Esophagus squamous epithelium (tissue), 5 donors: ENCODE measurements around the gene GLP1R. TPM values are rescaled to one million over a fixed set of nuclear protein-coding genes. Genes with fewer than 3 reads are reported as not detected.

Source experiments
- DNase-seq: peaks from one replicate; lab custom pipeline; 2025; lab: John Stamatoyannopoulos, UW
- H3K27ac ChIP-seq, 4 donors: fragments of 200-600 bp; sonication (generic); one replicate each; pipeline ENCODE4 v1.5.1; 2016 to 2019; ENCODE audit warnings: mild to moderate bottlenecking in 1 of 4
- H3K27me3 ChIP-seq, 4 donors: fragments of 200-600 bp; sonication (generic); 1 replicate in 3 of 4; 2 replicates in 1 of 4; pipeline versions ENCODE4 v1.5.1 to v1.6.0; 2017 to 2021; ENCODE audit warnings: antibody characterized with exemption in 1 of 4
- H3K36me3 ChIP-seq, 3 donors: fragments of 200-600 bp; sonication (generic); one replicate each; pipeline ENCODE4 v1.5.1; 2016 to 2019
- H3K4me1 ChIP-seq, 3 donors: fragments of 200-600 bp; sonication (generic); one replicate each; pipeline ENCODE4 v1.5.1; 2017 to 2019
- H3K4me3 ChIP-seq, 4 donors: fragments of 200-600 bp; sonication (generic); 1 replicate in 3 of 4; 2 replicates in 1 of 4; pipeline ENCODE4 v1.5.1; 2016 to 2019; ENCODE audit warnings: mild to moderate bottlenecking in 2 of 4, moderate library complexity in 1 of 4
- H3K9me3 ChIP-seq, 3 donors: fragments of 200-600 bp; sonication (generic); one replicate each; pipeline ENCODE4 v1.5.1; 2016 to 2019
- POLR2A ChIP-seq, 4 donors: fragments of 450-650 bp; IDR thresholded peaks; one replicate each; pipeline ENCODE4 v1.6.1; 2017; ENCODE audit warnings: antibody characterized with exemption in 4 of 4, mild to moderate bottlenecking in 4 of 4, moderate library complexity in 3 of 4
- WGBS, 2 donors: methylation state at CpG; one replicate each; pipeline ENCODE4 v1.1.5; 2018; 5-methylcytosine and 5-hydroxymethylcytosine counted together
- intact Hi-C: fragments of 100-400 bp; cut with DNase I; formaldehyde crosslinking; loops from one replicate; pipeline ENCODE4 v1.15.0; 2022
- total RNA-seq, 4 donors: library from RNA; depleted of rRNA; stranded (reverse); fragments of >200 nt; gene quantifications; one replicate each; pipeline ENCODE4 v1.1.0, GENCODE V29; 2016
- TF ChIP-seq, protein P1 (sequence below), 6 experiments: fragments of 450-650 bp in 4 of 6; fragments of 200-600 bp in 2 of 6; sonication (generic) in 2 of 6; IDR thresholded peaks; one replicate each; pipeline ENCODE4 v1.5.1; 2016 to 2019; ENCODE audit warnings: antibody characterized with exemption in 6 of 6, mild to moderate bottlenecking in 4 of 6, moderate library complexity in 4 of 6
- donor health status: DM: yes; HTN: yes; CAD: no.

The GLP1R gene
- total RNA-seq, 4 donors from 2014 or later, result under 0.01 to 0.15 TPM; not detected in 2

- peaks cover 0 to 25% (median 0%) of the 10 kb centered on the region in 4 donors for H3K27me3 ChIP-seq
- 31 to 73% methylated on average over 3 to 7 of the region's 7 CpGs for WGBS, 2 donors
- intact Hi-C loops, result no loop called here
- DNase-seq, result no peak
- H3K4me3 ChIP-seq, result no peak overlapping the region
- no peaks in the 10 kb centered on the region for H3K9me3 ChIP-seq
- TF ChIP-seq POLR2A (IDR thresholded peaks at IDR 0.05), result no peak
- TF ChIP-seq, protein P1, sequence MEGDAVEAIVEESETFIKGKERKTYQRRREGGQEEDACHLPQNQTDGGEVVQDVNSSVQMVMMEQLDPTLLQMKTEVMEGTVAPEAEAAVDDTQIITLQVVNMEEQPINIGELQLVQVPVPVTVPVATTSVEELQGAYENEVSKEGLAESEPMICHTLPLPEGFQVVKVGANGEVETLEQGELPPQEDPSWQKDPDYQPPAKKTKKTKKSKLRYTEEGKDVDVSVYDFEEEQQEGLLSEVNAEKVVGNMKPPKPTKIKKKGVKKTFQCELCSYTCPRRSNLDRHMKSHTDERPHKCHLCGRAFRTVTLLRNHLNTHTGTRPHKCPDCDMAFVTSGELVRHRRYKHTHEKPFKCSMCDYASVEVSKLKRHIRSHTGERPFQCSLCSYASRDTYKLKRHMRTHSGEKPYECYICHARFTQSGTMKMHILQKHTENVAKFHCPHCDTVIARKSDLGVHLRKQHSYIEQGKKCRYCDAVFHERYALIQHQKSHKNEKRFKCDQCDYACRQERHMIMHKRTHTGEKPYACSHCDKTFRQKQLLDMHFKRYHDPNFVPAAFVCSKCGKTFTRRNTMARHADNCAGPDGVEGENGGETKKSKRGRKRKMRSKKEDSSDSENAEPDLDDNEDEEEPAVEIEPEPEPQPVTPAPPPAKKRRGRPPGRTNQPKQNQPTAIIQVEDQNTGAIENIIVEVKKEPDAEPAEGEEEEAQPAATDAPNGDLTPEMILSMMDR (IDR thresholded peaks at IDR 0.05), result no peak
- no peaks in the 10 kb centered on the region for H3K4me1 ChIP-seq
- H3K36me3 ChIP-seq, result no peaks in the 10 kb centered on the region
- H3K27ac ChIP-seq, result no peak overlapping the region
Measured at GRCh38 chr6:39068391-39068790, 19.8 kb downstream of the GLP1R start.

GRCh38 chr6:39072830-39073229 is 24.2 kb downstream of the GLP1R start:
- H3K4me1 ChIP-seq, result no peaks in the 10 kb centered on the region
- no peaks in the 10 kb centered on the region for H3K36me3 ChIP-seq
- DNase-seq, result no peak
- 67 to 100% methylated on average over 1 to 2 of the region's 9 CpGs for WGBS, 2 donors
- no peaks in the 10 kb centered on the region for H3K9me3 ChIP-seq
- no peak overlapping the region for H3K27ac ChIP-seq
- H3K27me3 ChIP-seq, result peaks cover 0 to 8% (median 0%) of the 10 kb centered on the region in 4 donors
- intact Hi-C loops, result no loop called here
- TF ChIP-seq, protein P1 (IDR thresholded peaks at IDR 0.05), result no peak
- no peak overlapping the region for H3K4me3 ChIP-seq

DNA sequence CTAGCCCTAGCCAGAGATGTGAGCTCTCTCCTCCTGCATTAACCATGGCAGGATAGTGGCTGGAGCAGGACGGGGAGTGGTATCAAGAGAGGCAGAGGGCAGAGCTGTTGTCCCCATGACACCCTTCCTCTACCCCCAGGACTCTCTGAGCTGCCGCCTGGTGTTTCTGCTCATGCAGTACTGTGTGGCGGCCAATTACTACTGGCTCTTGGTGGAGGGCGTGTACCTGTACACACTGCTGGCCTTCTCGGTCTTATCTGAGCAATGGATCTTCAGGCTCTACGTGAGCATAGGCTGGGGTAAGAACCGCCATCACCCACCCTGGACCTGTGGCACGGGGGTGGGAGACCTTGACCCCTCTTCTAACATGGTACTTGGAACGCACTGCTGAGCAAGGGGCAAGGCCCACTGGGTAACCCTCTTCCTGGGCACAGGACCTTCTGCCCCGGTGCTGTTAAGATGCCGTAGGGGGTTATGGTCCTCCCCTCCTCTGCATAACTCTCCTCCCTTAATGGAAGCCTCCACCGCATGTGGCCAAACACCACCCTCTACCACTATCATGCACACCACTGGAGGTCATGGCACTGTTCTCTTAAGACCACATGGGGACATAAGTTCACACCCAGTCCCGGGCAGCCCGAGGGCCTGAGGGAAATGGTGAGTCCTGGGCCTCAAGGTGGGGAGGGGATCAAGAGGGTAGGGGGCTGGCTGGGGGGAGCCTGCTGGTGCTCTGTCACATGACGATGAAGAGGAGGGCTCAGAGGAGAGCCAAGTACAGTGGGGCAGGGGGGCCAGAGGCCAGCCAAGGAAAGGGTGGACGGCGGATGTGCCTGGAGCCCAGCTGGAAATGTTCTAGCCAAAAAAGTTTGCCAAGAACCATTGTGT is 25.1 kb downstream of the GLP1R start:
- intact Hi-C loops, result no loop called here
- no peak overlapping the region for H3K4me3 ChIP-seq
- H3K36me3 ChIP-seq, result no peaks in the 10 kb centered on the region
- no peak for DNase-seq
- H3K9me3 ChIP-seq, result no peaks in the 10 kb centered on the region
- 82 to 95% methylated on average over 4 to 8 of the region's 17 CpGs for WGBS, 2 donors
- no peak overlapping the region for H3K27ac ChIP-seq
- TF ChIP-seq POLR2A (IDR thresholded peaks at IDR 0.05), result no peak
- TF ChIP-seq, protein P1 (IDR thresholded peaks at IDR 0.05), result no peak
- H3K27me3 ChIP-seq, result no peaks in the 10 kb centered on the region
- H3K4me1 ChIP-seq, result no peaks in the 10 kb centered on the region

DNA sequence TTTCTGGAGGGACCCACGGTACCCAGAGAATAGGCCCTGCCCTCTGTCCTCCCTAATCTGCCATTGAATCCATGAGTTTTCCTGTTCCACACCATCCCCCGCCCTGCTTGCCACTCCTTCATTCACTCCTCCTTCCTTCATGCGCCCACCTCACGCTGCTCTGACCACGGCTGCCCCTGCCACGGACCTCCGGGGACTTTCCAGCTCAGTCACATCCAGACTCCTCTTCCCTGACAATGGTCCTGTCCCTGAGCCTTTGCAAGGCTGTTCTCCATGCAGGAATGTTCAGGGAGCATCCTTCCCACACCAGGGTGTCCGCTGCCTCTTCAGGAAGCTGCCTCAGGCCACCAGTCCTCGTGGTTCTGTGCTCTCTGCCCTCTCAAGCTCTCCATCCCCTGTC is 25.9 kb downstream of the GLP1R start:
- H3K27ac ChIP-seq, result no peak overlapping the region
- WGBS, 2 donors, result 73 to 75% methylated on average over 9 of the region's 9 CpGs
- no peaks in the 10 kb centered on the region for H3K4me1 ChIP-seq
- no peak for DNase-seq
- TF ChIP-seq POLR2A (IDR thresholded peaks at IDR 0.05), result no peak
- TF ChIP-seq, protein P1 (IDR thresholded peaks at IDR 0.05), result no peak
- no peaks in the 10 kb centered on the region for H3K27me3 ChIP-seq
- no peak overlapping the region for H3K4me3 ChIP-seq
- intact Hi-C loops, result no loop called here
- H3K9me3 ChIP-seq, result no peaks in the 10 kb centered on the region
- no peaks in the 10 kb centered on the region for H3K36me3 ChIP-seq

DNA sequence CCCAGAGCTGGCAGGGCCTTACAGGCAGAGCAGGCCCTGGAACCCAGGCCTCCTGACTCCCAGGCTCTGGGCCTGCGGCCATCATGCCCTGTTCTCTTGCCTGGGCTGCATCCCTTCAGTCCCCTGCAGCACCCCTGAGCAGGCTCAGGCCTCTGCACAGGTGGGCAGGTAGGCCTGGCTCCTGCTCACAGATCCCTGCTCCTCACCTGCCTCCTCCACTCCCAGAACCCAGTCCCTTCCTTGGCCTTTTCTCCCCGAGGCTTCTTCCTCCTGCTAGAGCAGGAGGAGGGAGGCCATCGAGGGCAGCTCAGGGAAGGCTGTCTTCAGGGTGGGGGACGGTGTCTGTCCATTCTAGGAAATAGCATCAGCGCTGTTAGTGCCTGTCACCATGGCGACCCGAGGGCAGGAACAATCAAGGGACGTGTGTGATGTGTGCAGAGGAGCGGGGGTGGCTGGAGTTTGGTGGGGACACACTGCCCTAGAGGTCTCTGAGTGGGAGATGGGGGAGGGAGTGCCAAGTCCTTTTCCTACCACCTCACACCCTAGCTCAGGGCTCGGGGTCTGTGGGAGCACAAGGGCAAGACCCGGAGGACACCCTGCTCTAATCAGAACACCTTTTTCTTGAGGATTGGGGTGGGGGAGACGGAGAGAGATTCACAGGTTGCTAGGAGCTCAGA is 26.6 kb downstream of the GLP1R start:
- Histone ChIP-seq H3K4me3 (no peak overlapping the region), H3K36me3 (no peaks in the 10 kb centered on the region), H3K27ac (no peak overlapping the region), H3K4me1 (no peaks in the 10 kb centered on the region), H3K27me3 (no peaks in the 10 kb centered on the region), H3K9me3 (no peaks in the 10 kb centered on the region)
- intact Hi-C loops, result no loop called here
- WGBS, 2 donors, result 64 to 65% methylated on average over 6 to 11 of the region's 12 CpGs
- no peak for DNase-seq
- TF ChIP-seq, protein P1 (IDR thresholded peaks at IDR 0.05), result no peak
- TF ChIP-seq POLR2A (IDR thresholded peaks at IDR 0.05), result no peak
